GM18498 (cell line): ENCODE measurements around the gene USP36.
"Not testable (repeated sequence)": the region's sequence is repeated elsewhere in the genome, so short reads cannot be mapped to it uniquely, and the experiment has no call there.

ENCODE experiments used
- ATAC-seq: cut with Tn5 transposase; IDR thresholded peaks from one replicate; pipeline ENCODE4 v1.9.1; 2021; ENCODE audit warnings: mild to moderate bottlenecking, moderate library complexity; ENCODE audit not compliant: unreplicated experiment

USP36 gene

GRCh38 chr17:78840780-78841611, at the start of gene USP36:
Gene USP36, minus strand, starts transcription at chr17:78840814. Its CDS starts 4,451 bp downstream, at chr17:78836363.
- ATAC-seq: peak; percentile 91

GRCh38 chr17:78890096-78890495, 49.5 kb upstream of the USP36 start:
- not testable (repeated sequence) for ATAC-seq

DNA sequence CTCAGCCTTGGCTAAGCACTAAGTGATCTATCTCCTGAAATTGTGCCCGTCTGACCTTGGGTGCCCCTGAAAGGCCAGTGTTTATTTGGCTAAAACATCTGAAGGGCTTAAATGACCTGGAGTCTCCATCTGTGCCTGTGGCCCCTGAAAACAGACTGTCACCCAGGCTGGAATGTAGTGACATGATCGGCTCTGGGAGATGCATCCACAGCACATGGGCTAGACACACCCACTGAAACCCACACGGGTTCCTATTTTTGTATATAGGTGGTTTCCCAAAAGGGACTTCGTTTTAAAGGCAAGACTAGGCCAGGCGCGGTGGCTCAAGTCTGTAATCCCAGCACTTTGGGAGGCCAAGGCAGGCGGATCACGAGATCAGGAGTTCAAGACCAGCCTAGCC, 48.9 kb upstream of the USP36 start:
- no peak for ATAC-seq

DNA sequence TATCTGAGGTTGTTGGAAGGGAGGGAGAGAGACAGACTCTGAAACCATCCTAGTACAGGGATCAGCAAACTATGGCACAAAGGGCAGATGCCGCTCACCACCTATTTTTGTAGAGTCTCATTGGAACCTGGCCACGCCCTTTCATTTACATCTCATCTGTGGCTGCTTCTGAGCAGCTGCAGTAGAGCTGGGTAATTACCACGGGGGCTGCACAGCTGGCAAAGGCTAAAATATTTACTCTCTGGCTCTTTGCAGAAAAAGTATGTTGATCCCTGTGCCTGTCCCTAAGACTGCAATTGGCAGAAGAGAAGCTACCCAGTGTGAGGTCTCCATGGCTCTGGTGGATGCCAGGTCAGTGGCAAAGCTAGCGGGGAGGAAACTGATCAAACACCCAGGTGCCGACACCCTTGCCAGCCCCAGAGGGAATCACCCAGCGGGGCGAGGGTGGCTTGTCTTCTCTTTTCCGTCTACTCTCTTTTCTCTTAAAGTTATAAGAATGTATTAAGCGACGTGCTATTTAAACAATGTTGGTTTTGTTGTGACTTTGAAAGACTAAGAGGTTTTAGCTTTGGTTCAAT, 48.4 kb upstream of the USP36 start:
- ATAC-seq: no peak

- ATAC-seq: no peak
These were observed 46.3 kb upstream of the USP36 start for GRCh38 chr17:78886954-78887353.

- ATAC-seq: no peak
These were observed 45.3 kb upstream of the USP36 start for GRCh38 chr17:78885956-78886355.

DNA sequence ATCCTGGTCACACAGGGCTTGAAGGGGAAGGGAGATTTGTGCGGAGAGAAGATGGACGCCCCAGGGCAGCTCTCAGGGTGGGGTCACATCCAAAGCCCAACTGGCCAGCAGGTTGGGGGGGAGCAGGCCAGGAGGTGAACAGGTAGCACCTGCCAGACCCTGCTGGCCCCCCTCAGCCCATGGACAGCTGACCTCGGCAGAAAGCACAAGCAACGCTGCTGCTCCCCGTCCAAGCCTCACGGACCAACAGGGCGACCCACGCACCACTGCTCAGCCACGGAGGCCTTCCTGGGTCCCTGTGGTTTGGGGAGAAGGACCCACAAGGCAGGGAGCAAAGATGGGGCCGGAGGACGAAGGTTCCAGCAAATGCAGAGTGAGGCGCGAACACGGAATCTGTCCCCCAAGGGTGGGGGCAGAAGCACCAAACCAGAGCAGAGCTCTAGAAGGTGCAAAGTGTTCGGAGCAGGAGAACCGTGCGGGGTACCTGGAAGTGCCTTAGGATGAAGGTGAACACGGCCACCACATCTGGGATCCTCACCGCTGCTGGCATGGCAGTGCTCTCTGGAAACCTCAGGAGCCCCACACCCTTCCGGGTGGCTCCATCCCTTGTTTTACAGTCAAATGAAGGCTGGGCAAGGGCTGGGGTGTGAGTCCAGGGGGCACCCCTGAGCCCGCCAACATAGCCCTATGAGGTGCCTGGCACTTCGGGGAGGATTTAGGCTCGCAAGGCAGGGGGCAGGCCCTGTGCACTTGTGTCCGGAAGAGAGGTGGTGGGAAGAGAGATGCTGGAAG, 44.5 kb upstream of the USP36 start:
- no peak for ATAC-seq

DNA sequence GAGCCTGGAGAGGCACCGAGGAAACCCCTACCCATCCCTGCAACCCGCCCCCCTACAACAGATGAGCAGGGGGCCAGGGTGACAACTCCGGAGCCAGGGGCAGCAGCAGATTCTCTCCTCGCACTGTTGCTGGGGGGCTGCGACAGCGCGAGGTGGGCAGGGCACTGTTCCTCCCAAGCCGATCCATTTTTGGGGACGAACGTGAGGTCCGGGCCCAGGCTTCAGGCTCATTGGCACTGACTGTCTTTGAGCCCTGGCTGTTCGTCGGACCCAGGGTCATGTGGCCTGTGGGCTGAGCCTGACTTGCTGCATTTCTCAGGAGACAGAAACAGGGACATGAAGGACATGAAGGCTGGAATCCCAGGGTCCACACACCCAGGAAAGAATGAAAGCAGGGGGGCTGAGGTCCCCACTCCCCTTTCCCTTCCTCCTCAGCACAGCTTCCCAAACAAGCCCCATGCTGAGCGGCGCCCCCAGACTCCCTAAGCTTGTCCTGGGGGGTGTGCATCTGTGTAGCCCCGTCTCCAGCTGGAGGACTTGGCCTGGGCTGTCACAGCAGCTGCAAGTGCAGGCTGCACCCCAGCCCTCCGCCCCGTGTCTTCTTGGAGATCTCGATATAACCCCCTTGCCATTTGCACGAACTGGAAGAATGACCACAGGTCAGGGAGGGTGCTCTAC, 43.7 kb upstream of the USP36 start:
- no peak for ATAC-seq

- ATAC-seq: no peak
These were observed 43.0 kb upstream of the USP36 start for GRCh38 chr17:78883533-78884131.

- ATAC-seq: no peak
These were observed 42.5 kb upstream of the USP36 start for GRCh38 chr17:78883089-78883532.

DNA sequence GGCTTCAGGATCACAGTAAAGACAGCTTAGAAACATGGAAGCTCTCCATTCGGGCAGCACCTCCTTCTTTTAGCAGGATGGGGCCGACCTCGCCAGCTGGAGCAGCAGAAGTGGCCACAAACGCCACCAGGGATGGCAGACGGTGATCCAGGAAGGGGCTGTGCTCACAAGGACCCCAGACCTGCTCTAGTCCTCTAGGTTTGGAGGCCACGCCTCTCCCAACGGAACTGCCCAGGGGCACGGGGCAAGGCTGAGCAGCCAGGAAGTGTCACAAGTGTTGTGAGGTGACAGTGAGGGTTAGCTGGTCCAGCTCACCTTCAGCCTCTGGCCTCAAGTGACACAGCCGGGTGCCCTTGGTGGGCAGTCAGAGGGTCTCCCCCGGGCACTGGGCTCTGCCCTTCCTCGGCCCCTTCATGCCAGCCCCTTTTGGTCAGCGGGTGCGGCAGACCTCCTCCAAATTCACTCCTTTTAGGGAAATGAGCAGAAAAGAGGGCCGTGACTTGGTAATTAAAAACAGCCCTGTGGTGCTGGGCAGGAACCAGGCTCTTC, 42.0 kb upstream of the USP36 start:
- no peak for ATAC-seq

GRCh38 chr17:78879635-78880186, 39.1 kb upstream of the USP36 start:
- ATAC-seq: no peak

GRCh38 chr17:78878871-78879527, 38.4 kb upstream of the USP36 start:
- no peak for ATAC-seq

- ATAC-seq: no peak
These were observed 37.6 kb upstream of the USP36 start for GRCh38 chr17:78878261-78878660.

GRCh38 chr17:78876954-78877517, 36.4 kb upstream of the USP36 start:
- ATAC-seq: not testable (repeated sequence)

DNA sequence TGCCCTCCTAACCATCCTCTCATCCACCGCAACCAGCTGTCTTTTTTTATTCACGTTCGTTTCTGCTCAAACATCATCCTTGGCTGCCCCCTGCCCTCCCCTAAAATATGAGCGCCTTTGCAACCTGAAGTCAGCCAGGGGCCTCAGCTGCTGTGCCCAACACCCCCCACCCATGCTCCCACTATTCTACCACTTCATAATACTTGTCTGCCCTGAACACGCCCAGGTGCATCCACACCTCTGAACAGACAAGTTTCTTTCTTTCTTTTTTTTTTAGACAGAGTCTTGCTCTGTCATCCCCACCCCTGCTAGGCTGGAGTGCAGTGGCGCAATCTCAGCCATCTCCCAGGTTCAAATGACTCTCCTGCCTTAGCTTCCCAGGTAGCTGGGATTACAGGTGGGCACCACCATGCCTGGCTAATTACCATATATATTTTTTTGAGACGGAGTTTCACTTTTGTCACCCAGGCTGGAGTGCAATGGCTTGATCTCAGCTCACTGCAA, 35.5 kb upstream of the USP36 start:
- no peak for ATAC-seq

GRCh38 chr17:78875363-78876093, 34.9 kb upstream of the USP36 start:
- ATAC-seq: no peak
